IMR-90 (cell line): ENCODE measurements around the gene MSH3. TPM values are rescaled to one million over a fixed set of nuclear protein-coding genes. Genes with fewer than 3 reads are reported as not detected.

ENCODE experiments used
- ATAC-seq: fragments of 200-7000 bp; cut with Tn5 transposase; 2 replicates; pipeline ENCODE4 v1.9.1; 2020; ENCODE audit warnings: low read depth, mild to moderate bottlenecking, moderate library complexity
- BruUV-seq: library from RNA; stranded (reverse); fragments of 400-500 nt; replicated peaks from 2 replicates; lab custom pipeline; 2021; lab: Mats Ljungman, UMichigan
- CTCF ChIA-PET: fragments of 300-600 bp; formaldehyde crosslinking; extraction: SDS; loops from one replicate; lab custom pipeline; 2021; ENCODE audit warnings: antibody characterized with exemption; lab: Yijun Ruan, JAX
- POLR2A ChIA-PET: fragments of 300-600 bp; sonication (Branson Sonifier 250); formaldehyde crosslinking; loops from one replicate; lab custom pipeline; 2022; ENCODE audit warnings: antibody characterized with exemption; ENCODE audit not compliant: unreplicated experiment; lab: Charles Lee
- DNase-seq: peaks from one replicate; pipeline ENCODE4 v3.0.0; 2013
- H2AFZ ChIP-seq: replicated peaks from 2 replicates; pipeline ENCODE3; 2013; ENCODE audit warnings: low read length, mild to moderate bottlenecking; ENCODE audit not compliant: poor library complexity
- H2AK5ac ChIP-seq: 2 replicates; pipeline ENCODE4 v1.6.1; 2013; ENCODE audit warnings: low read depth, low read length, inconsistent platforms
- H2AK9ac ChIP-seq: replicated peaks from 2 replicates; pipeline ENCODE3; 2013; ENCODE audit warnings: mild to moderate bottlenecking, low read depth, low read length, moderate library complexity; ENCODE audit not compliant: poor library complexity
- H2BK120ac ChIP-seq: 2 replicates; pipeline ENCODE4 v1.6.1; 2013; ENCODE audit warnings: low read depth, low read length, inconsistent platforms
- H2BK15ac ChIP-seq: 3 replicates; pipeline ENCODE4 v1.6.1; 2013; ENCODE audit warnings: low read depth, low read length, inconsistent platforms
- H2BK20ac ChIP-seq: 2 replicates; pipeline ENCODE4 v1.6.1; 2013; ENCODE audit warnings: low read depth, mild to moderate bottlenecking, inconsistent platforms, low read length, moderate library complexity
- H2BK5ac ChIP-seq: 2 replicates; pipeline ENCODE4 v1.6.1; 2013; ENCODE audit warnings: mild to moderate bottlenecking, low read depth, low read length, inconsistent platforms; ENCODE audit not compliant: poor library complexity, severe bottlenecking
- H3K14ac ChIP-seq: replicated peaks from 2 replicates; pipeline ENCODE4 v1.6.1; 2013; ENCODE audit warnings: low read depth, low read length, inconsistent platforms
- H3K18ac ChIP-seq: 2 replicates; pipeline ENCODE4 v1.6.1; 2013; ENCODE audit warnings: low read depth, low read length, control low read depth
- H3K23ac ChIP-seq: 2 replicates; pipeline ENCODE4 v1.6.1; 2013; ENCODE audit warnings: low read depth, low read length, inconsistent platforms
- H3K27ac ChIP-seq: 2 replicates; pipeline ENCODE4 v1.5.1; 2013; ENCODE audit warnings: mild to moderate bottlenecking, control low read depth, low read length; ENCODE audit not compliant: insufficient read depth
- H3K27me3 ChIP-seq: 2 replicates; pipeline ENCODE4 v1.6.1; 2013; ENCODE audit warnings: low read length; ENCODE audit not compliant: control insufficient read depth, insufficient read depth
- H3K36me3 ChIP-seq: 2 replicates; pipeline ENCODE4 v1.6.1; 2013; ENCODE audit warnings: low read length, mixed read lengths; ENCODE audit not compliant: control insufficient read depth, insufficient read depth
- H3K4ac ChIP-seq: 2 replicates; pipeline ENCODE4 v1.6.1; 2013; ENCODE audit warnings: low read depth, low read length, inconsistent platforms
- H3K4me1 ChIP-seq: 2 replicates; pipeline ENCODE4 v1.6.1; 2013; ENCODE audit warnings: low read length, mixed read lengths; ENCODE audit not compliant: control insufficient read depth, insufficient read depth
- H3K4me2 ChIP-seq: 2 replicates; pipeline ENCODE4 v1.6.1; 2013; ENCODE audit warnings: low read depth, mild to moderate bottlenecking, control low read depth, low read length, moderate library complexity
- H3K4me3 ChIP-seq: 2 replicates; pipeline ENCODE4 v1.5.1; 2013; ENCODE audit warnings: low read depth, mild to moderate bottlenecking, control low read depth, low read length, moderate library complexity; ENCODE audit not compliant: insufficient read depth
- H3K56ac ChIP-seq: 2 replicates; pipeline ENCODE4 v1.6.1; 2013; ENCODE audit warnings: low read length, inconsistent platforms; ENCODE audit not compliant: insufficient read depth; ENCODE audit errors: extremely low read depth
- H3K79me1 ChIP-seq, 2 experiments: 2 replicates each; pipeline ENCODE4 v1.6.1; 2013; ENCODE audit warnings: low read length in 2 of 2, inconsistent platforms in 1 of 2, low read depth in 1 of 2
- H3K9ac ChIP-seq: 2 replicates; pipeline ENCODE4 v1.6.1; 2013; ENCODE audit warnings: low read depth, low read length, control low read depth
- H3K9me1 ChIP-seq: 2 replicates; pipeline ENCODE4 v1.6.1; 2013; ENCODE audit warnings: low read length, inconsistent platforms; ENCODE audit not compliant: insufficient read depth
- H3K9me3 ChIP-seq: 2 replicates; pipeline ENCODE4 v1.6.1; 2013; ENCODE audit warnings: low read length; ENCODE audit not compliant: control insufficient read depth, insufficient read depth
- H4K20me1 ChIP-seq: 2 replicates; pipeline ENCODE4 v1.6.1; 2013; ENCODE audit warnings: low read length, inconsistent platforms; ENCODE audit not compliant: insufficient read depth
- H4K5ac ChIP-seq: 2 replicates; pipeline ENCODE4 v1.6.1; 2013; ENCODE audit warnings: mild to moderate bottlenecking, low read depth, low read length, control low read depth
- H4K8ac ChIP-seq, 2 experiments: 2 replicates each; pipeline ENCODE4 v1.6.1; 2013; ENCODE audit warnings: low read depth in 2 of 2, low read length in 2 of 2, control low read depth in 1 of 2, inconsistent platforms in 1 of 2
- H4K91ac ChIP-seq: 2 replicates; pipeline ENCODE4 v1.6.1; 2013; ENCODE audit warnings: low read depth, low read length, inconsistent platforms; ENCODE audit not compliant: insufficient read depth
- BHLHE40 ChIP-seq: fragments of 150-350 bp; IDR thresholded peaks from 2 replicates; pipeline ENCODE4 v1.6.1; 2016; ENCODE audit warnings: mild to moderate bottlenecking, low read depth, low read length
- CEBPB ChIP-seq: IDR thresholded peaks from 2 replicates; pipeline ENCODE4 v1.6.1; 2012; ENCODE audit warnings: low read depth, low read length, improper control_type of control experiment
- CHD1 ChIP-seq: IDR thresholded peaks from 2 replicates; pipeline ENCODE4 v1.6.1; 2012; ENCODE audit warnings: low read depth, low read length, improper control_type of control experiment
- FOS ChIP-seq: fragments of 150-350 bp; IDR thresholded peaks from 2 replicates; pipeline ENCODE4 v1.6.1; 2016; ENCODE audit warnings: low read depth, low read length
- MAFK ChIP-seq: IDR thresholded peaks from 2 replicates; pipeline ENCODE4 v1.6.1; 2012; ENCODE audit warnings: low read depth, low read length, improper control_type of control experiment
- MAZ ChIP-seq: IDR thresholded peaks from 2 replicates; pipeline ENCODE4 v1.6.1; 2012; ENCODE audit warnings: low read depth, mild to moderate bottlenecking, low read length, improper control_type of control experiment, moderate library complexity, borderline replicate concordance
- MXI1 ChIP-seq: IDR thresholded peaks from 2 replicates; pipeline ENCODE4 v1.6.1; 2012; ENCODE audit warnings: low read depth, mild to moderate bottlenecking, low read length, moderate library complexity, borderline replicate concordance
- NFE2L2 ChIP-seq: fragments of 150-350 bp; IDR thresholded peaks from 2 replicates; pipeline ENCODE4 v1.6.1; 2016; ENCODE audit warnings: low read depth, mild to moderate bottlenecking, low read length
- POLR2A ChIP-seq: IDR thresholded peaks from 2 replicates; pipeline ENCODE4 v1.6.1; 2012; ENCODE audit warnings: mild to moderate bottlenecking, low read depth, low read length
- RAD21 ChIP-seq: IDR thresholded peaks from 2 replicates; pipeline ENCODE4 v1.6.1; 2012; ENCODE audit warnings: low read length, improper control_type of control experiment
- RCOR1 ChIP-seq: IDR thresholded peaks from 2 replicates; pipeline ENCODE4 v1.6.1; 2012; ENCODE audit warnings: mild to moderate bottlenecking, low read length, improper control_type of control experiment; ENCODE audit not compliant: insufficient replicate concordance
- RFX5 ChIP-seq: IDR thresholded peaks from 2 replicates; pipeline ENCODE4 v1.8.0; 2012; ENCODE audit warnings: low read depth, mild to moderate bottlenecking, low read length, moderate library complexity
- USF2 ChIP-seq: fragments of 150-350 bp; IDR thresholded peaks from 2 replicates; pipeline ENCODE4 v1.6.1; 2017; ENCODE audit warnings: mild to moderate bottlenecking, antibody characterized with exemption, low read length, low read depth
- dilution Hi-C: fragments of 300-500 bp; cut with HindIII; formaldehyde crosslinking; loops from one replicate; pipeline ENCODE4 v1.14.3; 2018; ENCODE audit warnings: low sequenced_read_pairs; ENCODE audit not compliant: unreplicated experiment
- in situ Hi-C: fragments of 300-500 bp; cut with MboI; formaldehyde crosslinking; loops from 3 replicates; pipeline ENCODE4 v1.14.3; 2019; ENCODE audit warnings: low sequenced_read_pairs, inconsistent platforms, mixed read lengths
- intact Hi-C: fragments of 100-400 bp; cut with micrococcal nuclease; formaldehyde crosslinking; loops from 2 replicates; pipeline ENCODE4 v1.10.0; 2022
- polyA plus RNA-seq, 3 experiments: library from polyadenylated mRNA; depleted of rRNA; stranded (reverse); fragments of >200 nt; gene quantifications; 2 replicates each; pipeline ENCODE4 v1.2.3, GENCODE V29; 2012; ENCODE audit warnings: low replicate concordance in 1 of 3
- total RNA-seq: library from RNA; depleted of rRNA; stranded (reverse); fragments of >200 nt; gene quantifications from 2 replicates; pipeline ENCODE4 v1.2.3, GENCODE V29; 2012
- TF ChIP-seq, protein P1 (sequence below): conservative IDR thresholded peaks from 2 replicates; pipeline ENCODE4 v1.5.1; 2012; ENCODE audit warnings: mild to moderate bottlenecking, low read depth, low read length, improper control_type of control experiment

Gene MSH3
- total and polyA plus RNA-seq, 2 of the 4 experiments (the other 2 are of a cell fraction) = 4.6 to 13.3 TPM

DNA sequence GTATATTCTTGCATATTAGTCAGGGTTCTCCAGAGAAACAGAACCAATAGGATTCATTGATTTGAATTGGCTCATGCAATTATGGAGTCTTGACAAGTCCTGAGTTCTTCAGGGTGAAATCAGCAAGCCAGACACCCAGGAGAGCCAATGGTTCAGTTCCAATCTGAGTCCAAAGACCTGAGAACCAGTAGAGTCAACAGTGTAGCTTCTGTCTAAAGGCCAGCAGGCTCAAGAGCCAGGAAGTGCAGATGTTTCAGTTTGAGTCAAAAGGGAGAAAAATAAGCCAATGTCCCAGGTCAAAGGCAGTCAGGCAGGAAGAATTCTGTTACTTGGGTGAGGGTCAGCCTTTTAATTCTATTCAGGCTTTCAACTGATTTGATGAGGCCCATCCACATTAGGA lies 46.6 kb upstream of the MSH3 start:
- no peaks in the 10 kb centered on the region for H3K27me3 ChIP-seq
- CTCF ChIA-PET = no interaction called here

More for the DNA sequence above, 46.6 kb upstream of the MSH3 start:
- Histone ChIP-seq H2BK120ac (no peak overlapping the region), H2BK15ac (no peak overlapping the region), H3K9ac (no peak overlapping the region), H2BK5ac (no peak overlapping the region), H3K23ac (no peak overlapping the region), H3K4me3 (no peak overlapping the region), H4K5ac (no peak overlapping the region), H3K4me1 (no peaks in the 10 kb centered on the region), H3K14ac (no peak overlapping the region), H4K20me1 (no peaks in the 10 kb centered on the region), H3K36me3 (no peaks in the 10 kb centered on the region), H3K56ac (no peak overlapping the region), H3K4me2 (no peak overlapping the region), H2AK5ac (no peak overlapping the region), H4K8ac (no peak overlapping the region), H2AFZ (no peak overlapping the region), H4K91ac (no peak overlapping the region), H2BK20ac (no peak overlapping the region), H2AK9ac (no peak overlapping the region), H3K18ac (no peak overlapping the region), H3K79me1 (no peaks in the 10 kb centered on the region), H3K9me1 (no peaks in the 10 kb centered on the region), H3K27ac (no peak overlapping the region), H3K9me3 (no peaks in the 10 kb centered on the region), H3K4ac (no peak overlapping the region)
- dilution Hi-C loops (no loop called here), intact Hi-C loops (no loop called here), in situ Hi-C loops (no loop called here)
- ATAC-seq = no peak
- no TSS peak for BruUV-seq
- no peak for DNase-seq
- TF ChIP-seq BHLHE40 (no peak), RAD21 (no peak), CHD1 (no peak), MXI1 (no peak), NFE2L2 (no peak), MAZ (no peak), POLR2A (no peak), FOS (no peak), RCOR1 (no peak), USF2 (no peak), RFX5 (no peak), MAFK (no peak), CEBPB (no peak)
- TF ChIP-seq, protein P1, sequence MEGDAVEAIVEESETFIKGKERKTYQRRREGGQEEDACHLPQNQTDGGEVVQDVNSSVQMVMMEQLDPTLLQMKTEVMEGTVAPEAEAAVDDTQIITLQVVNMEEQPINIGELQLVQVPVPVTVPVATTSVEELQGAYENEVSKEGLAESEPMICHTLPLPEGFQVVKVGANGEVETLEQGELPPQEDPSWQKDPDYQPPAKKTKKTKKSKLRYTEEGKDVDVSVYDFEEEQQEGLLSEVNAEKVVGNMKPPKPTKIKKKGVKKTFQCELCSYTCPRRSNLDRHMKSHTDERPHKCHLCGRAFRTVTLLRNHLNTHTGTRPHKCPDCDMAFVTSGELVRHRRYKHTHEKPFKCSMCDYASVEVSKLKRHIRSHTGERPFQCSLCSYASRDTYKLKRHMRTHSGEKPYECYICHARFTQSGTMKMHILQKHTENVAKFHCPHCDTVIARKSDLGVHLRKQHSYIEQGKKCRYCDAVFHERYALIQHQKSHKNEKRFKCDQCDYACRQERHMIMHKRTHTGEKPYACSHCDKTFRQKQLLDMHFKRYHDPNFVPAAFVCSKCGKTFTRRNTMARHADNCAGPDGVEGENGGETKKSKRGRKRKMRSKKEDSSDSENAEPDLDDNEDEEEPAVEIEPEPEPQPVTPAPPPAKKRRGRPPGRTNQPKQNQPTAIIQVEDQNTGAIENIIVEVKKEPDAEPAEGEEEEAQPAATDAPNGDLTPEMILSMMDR = no peak
- POLR2A ChIA-PET = no interaction called here
